Measurements from ENCODE around the gene NAPG.
"Not testable (repeated sequence)": the region's sequence is repeated elsewhere in the genome, so short reads cannot be mapped to it uniquely, and the experiment has no call there.

NAPG gene

DNA sequence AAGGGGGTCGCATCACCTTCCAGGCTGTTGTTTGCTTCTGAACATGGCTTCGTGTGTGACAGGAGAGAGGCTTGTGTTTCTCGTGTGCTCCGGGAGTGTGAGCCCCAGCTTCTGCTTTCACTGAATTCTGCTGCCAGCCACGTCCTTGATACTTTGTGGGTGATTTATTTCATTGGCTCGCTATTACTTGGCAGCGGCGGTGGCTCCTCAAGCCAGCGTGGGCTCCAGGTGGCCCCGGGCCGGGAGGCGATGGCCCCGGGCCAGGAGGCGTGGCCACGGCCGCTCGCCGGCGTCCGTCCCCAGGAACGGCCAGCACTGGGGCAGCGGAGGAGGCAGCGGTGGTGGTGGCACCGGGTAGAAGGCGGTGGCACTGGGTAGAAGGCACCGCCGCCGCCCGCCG lies 63.1 kb downstream of the NAPG start:
- DNase-seq: no peak

DNA sequence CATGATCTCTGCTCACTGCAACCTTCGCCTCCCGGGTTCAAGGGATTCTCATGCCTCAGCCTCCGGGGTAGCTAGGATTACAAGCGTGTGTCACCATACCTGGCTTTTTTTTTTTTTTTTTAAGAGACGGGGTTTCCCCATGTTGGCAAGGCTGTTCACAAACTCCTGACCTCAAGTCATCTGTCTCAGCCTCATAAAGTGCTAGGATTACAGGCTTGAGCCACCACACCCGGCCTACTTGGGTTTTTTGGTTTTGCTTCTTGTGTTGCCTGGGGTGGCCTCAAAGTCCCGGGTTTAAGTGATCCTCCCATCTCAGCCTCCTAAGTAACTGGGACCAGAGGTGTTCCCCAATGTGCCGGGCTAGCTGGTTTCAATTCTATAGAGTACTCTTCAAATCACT lies 64.6 kb downstream of the NAPG start:
- DNase-seq: no peak

DNA sequence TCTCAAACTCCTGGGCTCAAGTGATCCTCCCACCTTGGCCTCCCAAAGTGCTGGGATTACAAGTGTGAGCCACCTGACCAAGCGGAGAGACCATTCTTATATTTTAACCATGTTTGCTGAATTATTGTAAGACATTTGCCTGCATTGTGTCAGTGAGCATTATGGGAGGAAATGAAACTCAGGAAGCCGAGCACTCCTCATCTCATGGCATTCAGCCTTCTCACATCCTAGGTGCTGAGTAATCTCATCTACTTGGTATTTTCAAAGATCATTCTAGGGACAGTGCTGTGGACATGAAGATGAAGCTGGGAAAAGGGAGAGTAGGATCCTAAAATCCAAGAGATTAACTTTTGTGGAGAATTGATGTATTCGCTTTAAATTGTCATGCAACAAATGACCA lies 66.1 kb downstream of the NAPG start:
- DNase-seq: no peak

DNA sequence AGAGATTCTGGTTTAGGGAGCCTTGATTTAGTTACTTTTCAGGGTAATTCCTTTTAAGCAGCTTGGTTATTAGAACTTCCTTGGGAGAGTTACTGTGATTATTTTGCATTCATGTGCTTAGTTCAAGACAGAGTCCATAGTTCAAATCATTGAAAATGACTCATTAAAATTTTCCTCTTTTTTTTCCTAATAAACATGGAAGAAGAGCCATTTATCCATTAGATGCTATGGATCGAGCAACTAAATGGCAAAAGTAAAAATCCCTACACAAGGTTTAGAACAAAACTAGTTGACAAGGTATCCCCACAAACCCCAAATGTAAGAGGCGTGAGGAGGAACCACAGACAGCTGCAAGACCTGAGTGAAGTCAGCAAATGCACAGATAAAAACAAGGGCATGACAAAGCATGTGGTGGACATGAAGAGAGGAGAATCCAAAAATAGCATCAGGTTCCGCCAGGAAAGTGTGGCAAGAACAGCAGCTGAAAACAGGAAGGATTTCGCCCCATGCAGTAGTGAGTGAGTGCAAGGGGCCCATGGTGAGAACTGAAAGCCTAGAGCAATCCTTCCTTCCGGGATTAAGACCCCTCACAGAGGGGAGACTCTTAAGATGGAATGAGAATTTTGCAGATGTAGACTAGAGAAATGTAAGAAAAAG lies 67.7 kb downstream of the NAPG start:
- DNase-seq: not testable (repeated sequence)

DNA sequence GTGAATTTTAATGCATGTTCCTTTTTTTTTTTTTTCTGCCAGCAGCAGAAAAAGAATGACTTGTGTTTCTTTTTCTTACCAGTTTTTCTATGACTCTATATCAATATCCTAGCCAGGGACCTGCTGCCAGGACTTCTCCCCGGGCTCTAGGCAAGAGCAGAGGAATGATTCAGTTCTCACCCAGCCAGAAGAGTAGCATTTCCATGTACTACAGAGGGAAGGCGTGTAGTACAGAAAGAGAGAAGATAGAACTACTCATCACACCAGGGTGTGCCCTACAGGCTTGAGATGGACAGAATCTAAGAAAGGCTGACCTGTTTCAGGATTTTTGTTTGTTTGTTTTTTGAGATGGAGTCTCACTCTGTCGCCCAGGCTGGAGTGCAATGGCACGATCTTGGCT lies 70.1 kb downstream of the NAPG start:
- DNase-seq: not testable (repeated sequence)

DNA sequence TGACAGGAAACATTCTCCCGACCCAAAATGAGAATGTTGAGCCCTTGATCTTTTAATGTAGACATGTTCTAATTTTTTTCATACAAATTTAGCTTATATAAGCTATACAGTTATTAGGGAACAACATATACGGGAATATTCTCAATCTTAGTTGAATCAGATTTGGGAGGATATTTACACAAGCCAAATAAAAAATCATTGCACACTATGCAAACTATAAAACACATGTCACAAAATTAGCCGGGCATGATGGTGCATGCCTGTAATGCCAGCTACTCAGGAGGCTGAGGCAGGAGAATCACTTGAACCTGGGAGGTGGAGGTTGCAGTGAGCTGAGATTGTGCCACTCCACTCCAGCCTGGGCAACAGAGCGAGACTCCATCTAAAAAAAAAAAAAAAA lies 71.9 kb downstream of the NAPG start:
- not testable (repeated sequence) for DNase-seq

DNA sequence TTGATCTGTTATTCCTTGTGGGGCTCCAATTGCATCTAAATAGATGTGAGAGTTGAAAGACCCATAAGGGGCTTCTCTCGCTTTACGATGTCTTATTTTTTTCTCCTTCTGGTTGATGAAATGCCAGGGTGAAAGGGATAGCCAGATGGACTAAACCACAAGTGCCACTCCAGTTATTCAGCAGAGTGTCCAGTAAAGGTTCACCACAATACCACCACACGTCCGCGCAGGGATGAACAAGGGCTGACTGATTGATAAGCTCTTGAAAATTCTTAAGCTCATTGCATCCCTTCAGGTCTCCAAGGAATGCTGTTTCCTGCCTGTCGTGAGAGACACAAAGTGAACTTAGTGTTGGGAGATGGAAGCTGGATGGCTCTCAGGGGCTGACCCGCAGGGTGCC lies 74.9 kb downstream of the NAPG start:
- DNase-seq: not testable (repeated sequence)
